Stimulated activated CD8-positive, alpha-beta memory T cell treated with anti-CD3 and anti-CD28 coated beads, Interleukin-4, amount 100 ng/mL, for 1 hour (primary cell): ENCODE data around the gene PRR12.

ENCODE experiments used
- DNase-seq, 2 donors: peaks; one replicate each; pipeline ENCODE4 v3.0.0-alpha.2; 2020; ENCODE audit warnings: low read depth in 2 of 2, low spot score in 1 of 2

The PRR12 gene

GRCh38 chr19:49592486-49593232 is 1.7 kb downstream of the PRR12 start:
- DNase-seq, result no peak

- DNase-seq, result peak; percentile 72 to 84
These were observed 2.5 kb downstream of the PRR12 start for GRCh38 chr19:49593233-49594113.

- DNase-seq, result no peak
These were observed 3.4 kb downstream of the PRR12 start for GRCh38 chr19:49594157-49594992.

- no peak for DNase-seq
These were observed 4.2 kb downstream of the PRR12 start for GRCh38 chr19:49594993-49595818.

- no peak for DNase-seq
These were observed 4.9 kb downstream of the PRR12 start for GRCh38 chr19:49595819-49596404.

- DNase-seq, result no peak
These were observed 5.4 kb downstream of the PRR12 start for GRCh38 chr19:49596407-49596806.

GRCh38 chr19:49596954-49597702 is 6.1 kb downstream of the PRR12 start:
- no peak for DNase-seq

GRCh38 chr19:49597703-49597974 is 6.7 kb downstream of the PRR12 start:
- no peak for DNase-seq

- DNase-seq, result no peak
These were observed 8.7 kb downstream of the PRR12 start for GRCh38 chr19:49599378-49600295.

- DNase-seq, result no peak
These were observed 10.6 kb downstream of the PRR12 start for GRCh38 chr19:49601482-49602038.

GRCh38 chr19:49602806-49603205 is 11.8 kb downstream of the PRR12 start:
- no peak for DNase-seq

GRCh38 chr19:49605605-49606004 is 14.6 kb downstream of the PRR12 start:
- no peak for DNase-seq

- no peak for DNase-seq
These were observed 18.6 kb downstream of the PRR12 start for GRCh38 chr19:49609499-49610092.

GRCh38 chr19:49613374-49613773 is 22.4 kb downstream of the PRR12 start:
- DNase-seq, result no peak

- DNase-seq, result no peak
These were observed 23.3 kb downstream of the PRR12 start for GRCh38 chr19:49614096-49614833.

- DNase-seq, result no peak
These were observed 24.9 kb downstream of the PRR12 start for GRCh38 chr19:49615861-49616260.

- no peak for DNase-seq
These were observed 25.6 kb downstream of the PRR12 start for GRCh38 chr19:49616532-49616931.
